NT2/D1 (cell line): ENCODE data around the gene RNF215.
"Not testable (repeated sequence)": the region's sequence is repeated elsewhere in the genome, so short reads cannot be mapped to it uniquely, and the experiment has no call there.

Experiments used
- DNase-seq: peaks from one replicate; pipeline ENCODE4 v3.0.0-alpha.2; 2011; ENCODE audit warnings: low read depth, low spot score
- H3K27me3 ChIP-seq: 2 replicates; pipeline ENCODE4 v1.6.0; 2011; ENCODE audit warnings: mild to moderate bottlenecking; ENCODE audit not compliant: insufficient read length, insufficient read depth
- H3K36me3 ChIP-seq: 2 replicates; pipeline ENCODE4 v1.6.1; 2011; ENCODE audit warnings: mild to moderate bottlenecking, low read length, mixed read lengths; ENCODE audit not compliant: insufficient read depth, insufficient read length
- H3K4me1 ChIP-seq: 2 replicates; pipeline ENCODE4 v1.5.1; 2011; ENCODE audit not compliant: insufficient read depth, insufficient read length
- H3K4me3 ChIP-seq: 2 replicates; pipeline ENCODE4 v1.5.1; 2011; ENCODE audit warnings: low read depth; ENCODE audit not compliant: insufficient read length
- H3K9ac ChIP-seq: 2 replicates; pipeline ENCODE4 v1.6.0; 2011; ENCODE audit warnings: low read depth; ENCODE audit not compliant: insufficient read length
- H3K9me3 ChIP-seq: 2 replicates; pipeline ENCODE4 v1.5.1; 2011; ENCODE audit warnings: mild to moderate bottlenecking, low read length; ENCODE audit not compliant: insufficient read depth
- SUZ12 ChIP-seq: IDR thresholded peaks from 2 replicates; pipeline ENCODE4 v1.6.1; 2011; ENCODE audit not compliant: insufficient read length, insufficient read depth; ENCODE audit errors: extremely low read depth
- YY1 ChIP-seq: IDR thresholded peaks from 2 replicates; pipeline ENCODE4 v1.6.1; 2011; ENCODE audit not compliant: insufficient read length, insufficient read depth
- ZNF274 ChIP-seq: IDR thresholded peaks from 2 replicates; pipeline ENCODE4 v1.6.1; 2011; ENCODE audit warnings: mild to moderate bottlenecking, low read depth, low read length

RNF215 gene

GRCh38 chr22:30340911-30341685 lies 46.1 kb downstream of the RNF215 start:
- no peak for TF ChIP-seq ZNF274
- no peak for TF ChIP-seq YY1
- no peak for TF ChIP-seq SUZ12
- Histone ChIP-seq H3K9ac (no peak overlapping the region), H3K4me3 (no peak overlapping the region), H3K36me3 (peaks cover 98% of the 10 kb centered on the region), H3K9me3 (no peaks in the 10 kb centered on the region), H3K4me1 (no peaks in the 10 kb centered on the region), H3K27me3 (no peaks in the 10 kb centered on the region)
- no peak for DNase-seq

GRCh38 chr22:30338802-30339201 lies 48.4 kb downstream of the RNF215 start:
- TF ChIP-seq YY1 (no peak), SUZ12 (no peak), ZNF274 (no peak)
- no peak overlapping the region for H3K4me3 ChIP-seq
- DNase-seq: no peak

GRCh38 chr22:30338341-30338740 lies 48.9 kb downstream of the RNF215 start:
- peaks cover 98% of the 10 kb centered on the region for H3K36me3 ChIP-seq

More at GRCh38 chr22:30338802-30339201, 48.4 kb downstream of the RNF215 start:
- H3K27me3 ChIP-seq: no peaks in the 10 kb centered on the region
- no peaks in the 10 kb centered on the region for H3K9me3 ChIP-seq
- H3K9ac ChIP-seq: no peak overlapping the region
- H3K4me1 ChIP-seq: no peaks in the 10 kb centered on the region
- peaks cover 98% of the 10 kb centered on the region for H3K36me3 ChIP-seq

GRCh38 chr22:30337461-30337778 lies 49.8 kb downstream of the RNF215 start:
- DNase-seq: no peak
- Histone ChIP-seq H3K9ac (no peak overlapping the region), H3K4me1 (no peaks in the 10 kb centered on the region), H3K4me3 (no peak overlapping the region), H3K9me3 (no peaks in the 10 kb centered on the region), H3K27me3 (no peaks in the 10 kb centered on the region), H3K36me3 (peaks cover 98% of the 10 kb centered on the region)
- TF ChIP-seq ZNF274 (no peak), SUZ12 (no peak), YY1 (no peak)

More at GRCh38 chr22:30338341-30338740, 48.9 kb downstream of the RNF215 start:
- not testable (repeated sequence) for H3K9ac ChIP-seq, DNase-seq, H3K27me3 ChIP-seq, H3K4me1 ChIP-seq, H3K9me3 ChIP-seq, H3K4me3 ChIP-seq

GRCh38 chr22:30336752-30337460 lies 50.3 kb downstream of the RNF215 start:
- Histone ChIP-seq H3K36me3 (peaks cover 98% of the 10 kb centered on the region), H3K4me1 (no peaks in the 10 kb centered on the region), H3K4me3 (no peak overlapping the region), H3K27me3 (no peaks in the 10 kb centered on the region), H3K9me3 (no peaks in the 10 kb centered on the region), H3K9ac (no peak overlapping the region)
- no peak for DNase-seq
- TF ChIP-seq ZNF274: no peak
- TF ChIP-seq SUZ12: no peak
- TF ChIP-seq YY1: no peak

GRCh38 chr22:30335236-30335635 lies 52.0 kb downstream of the RNF215 start:
- TF ChIP-seq SUZ12 (no peak), YY1 (no peak), ZNF274 (no peak)
- no peaks in the 10 kb centered on the region for H3K27me3 ChIP-seq
- H3K36me3 ChIP-seq: peaks cover 91% of the 10 kb centered on the region
- no peaks in the 10 kb centered on the region for H3K9me3 ChIP-seq
- H3K4me3 ChIP-seq: no peak overlapping the region
- H3K9ac ChIP-seq: no peak overlapping the region
- no peaks in the 10 kb centered on the region for H3K4me1 ChIP-seq
- no peak for DNase-seq

- Histone ChIP-seq H3K36me3 (peaks cover 88% of the 10 kb centered on the region), H3K27me3 (no peaks in the 10 kb centered on the region), H3K9ac (no peak overlapping the region), H3K4me1 (no peaks in the 10 kb centered on the region), H3K4me3 (no peak overlapping the region), H3K9me3 (no peaks in the 10 kb centered on the region)
- no peak for DNase-seq
- TF ChIP-seq ZNF274 (no peak), YY1 (no peak), SUZ12 (no peak)
Measured at GRCh38 chr22:30334646-30335045, 52.6 kb downstream of the RNF215 start.
